HG03135 (cell line): Measurements from ENCODE around the gene SGSM1.

ENCODE experiments used
- ATAC-seq: cut with Tn5 transposase; IDR thresholded peaks from one replicate; pipeline ENCODE4 v1.9.1; 2021; ENCODE audit warnings: mild to moderate bottlenecking, moderate library complexity; ENCODE audit not compliant: unreplicated experiment

Gene SGSM1

GRCh38 chr22:24805790-24806662 is at the start of gene SGSM1:
Gene SGSM1, plus strand, starts transcription at chr22:24806211. Its CDS starts 115 bp downstream, at chr22:24806326.
- no peak for ATAC-seq

- ATAC-seq = no peak
These were observed 47.7 kb upstream of the SGSM1 start for GRCh38 chr22:24758164-24758799.

- ATAC-seq = no peak
These were observed 46.2 kb upstream of the SGSM1 start for GRCh38 chr22:24759765-24760164.

GRCh38 chr22:24760708-24761306 is 45.2 kb upstream of the SGSM1 start:
- no peak for ATAC-seq

- no peak for ATAC-seq
These were observed 43.9 kb upstream of the SGSM1 start for GRCh38 chr22:24761888-24762675.

- no peak for ATAC-seq
These were observed 42.0 kb upstream of the SGSM1 start for GRCh38 chr22:24763872-24764485.

- no peak for ATAC-seq
These were observed 40.8 kb upstream of the SGSM1 start for GRCh38 chr22:24765166-24765565.

GRCh38 chr22:24768537-24769374 is 37.3 kb upstream of the SGSM1 start:
- no peak for ATAC-seq

- no peak for ATAC-seq
These were observed 33.4 kb upstream of the SGSM1 start for GRCh38 chr22:24772493-24773220.

GRCh38 chr22:24775769-24776492 is 30.1 kb upstream of the SGSM1 start:
- no peak for ATAC-seq

- ATAC-seq = no peak
These were observed 29.5 kb upstream of the SGSM1 start for GRCh38 chr22:24776525-24776924.

- no peak for ATAC-seq
These were observed 16.5 kb upstream of the SGSM1 start for GRCh38 chr22:24789516-24789915.

- no peak for ATAC-seq
These were observed 14.6 kb upstream of the SGSM1 start for GRCh38 chr22:24791362-24791761.

- ATAC-seq = no peak
These were observed 10.0 kb upstream of the SGSM1 start for GRCh38 chr22:24796056-24796455.

- ATAC-seq = no peak
These were observed 9.2 kb upstream of the SGSM1 start for GRCh38 chr22:24796860-24797259.

- no peak for ATAC-seq
These were observed 4.0 kb upstream of the SGSM1 start for GRCh38 chr22:24801901-24802465.

- no peak for ATAC-seq
These were observed 2.9 kb upstream of the SGSM1 start for GRCh38 chr22:24803064-24803542.

- ATAC-seq = no peak
These were observed 621 bp downstream of the SGSM1 start for GRCh38 chr22:24806663-24807001.
